ENCODE data around the gene NEK11.

Gene NEK11

DNA sequence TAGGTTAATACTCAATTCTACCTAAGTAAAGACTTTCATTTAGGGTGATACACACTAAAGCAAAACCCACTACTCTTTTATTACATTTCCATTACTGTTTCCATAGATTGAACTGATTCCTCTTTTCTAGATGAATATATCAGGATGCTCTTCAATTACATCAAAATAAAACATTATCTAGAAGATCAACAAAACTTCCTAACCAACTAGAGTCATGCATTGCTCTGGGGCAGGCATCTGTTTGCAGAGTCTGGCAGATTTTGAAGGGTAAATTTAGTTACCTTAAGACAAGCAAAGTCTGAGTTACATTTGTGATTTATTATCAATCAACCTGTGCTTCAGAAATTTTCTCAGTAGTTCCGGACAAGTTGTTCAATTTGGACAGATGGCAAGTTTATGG lies 117.1 kb downstream of the NEK11 start:
- DNase-seq: no peak

GRCh38 chr3:131147534-131147933 lies 120.9 kb downstream of the NEK11 start:
- DNase-seq: no peak

- DNase-seq: no peak
Observed at GRCh38 chr3:131158434-131158833, 131.8 kb downstream of the NEK11 start.

DNA sequence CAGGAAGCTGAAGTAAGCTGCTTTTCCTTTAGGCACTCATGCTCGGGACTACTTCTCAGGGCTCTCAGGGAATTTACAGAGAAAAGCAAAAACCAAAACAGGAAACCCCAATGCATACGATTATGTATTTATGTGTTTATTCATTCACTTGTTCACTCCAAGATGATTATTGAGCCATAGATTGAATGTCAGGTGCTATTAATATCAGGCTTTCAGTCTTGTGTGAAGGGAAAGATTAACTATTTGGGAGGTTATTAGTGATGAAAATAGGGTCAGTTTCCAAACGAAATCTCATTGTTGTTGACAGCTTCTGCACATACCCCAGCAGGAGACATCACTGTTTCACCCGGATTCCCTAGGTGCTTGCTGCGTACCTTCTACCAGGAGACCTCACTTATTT lies 135.8 kb downstream of the NEK11 start:
- no peak for DNase-seq

DNA sequence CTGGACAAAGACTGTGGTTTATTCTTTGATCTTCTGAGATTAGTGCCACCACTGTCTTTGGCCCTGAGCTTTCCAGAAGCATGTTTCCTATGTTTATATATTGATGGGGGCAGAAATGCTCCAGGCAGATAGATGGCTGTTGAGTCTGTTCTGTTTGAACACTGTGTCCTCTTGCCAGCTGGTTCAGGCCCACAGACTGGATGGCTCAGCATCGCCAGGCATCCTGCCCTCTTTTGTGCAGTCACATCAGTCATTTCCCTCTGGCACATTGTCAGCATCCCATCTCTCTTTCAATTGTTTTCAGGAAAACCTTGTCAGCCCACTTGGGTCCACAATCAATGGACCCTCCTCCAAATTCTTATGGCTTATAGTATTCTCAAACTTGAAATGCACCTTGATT lies 141.2 kb downstream of the NEK11 start:
- no peak for DNase-seq

- DNase-seq: no peak
Observed at GRCh38 chr3:131169331-131169730, 142.7 kb downstream of the NEK11 start.

- no peak for DNase-seq
Observed at GRCh38 chr3:131172502-131173200, 146.0 kb downstream of the NEK11 start.

- no peak for DNase-seq
Observed at GRCh38 chr3:131174752-131175151, 148.1 kb downstream of the NEK11 start.

DNA sequence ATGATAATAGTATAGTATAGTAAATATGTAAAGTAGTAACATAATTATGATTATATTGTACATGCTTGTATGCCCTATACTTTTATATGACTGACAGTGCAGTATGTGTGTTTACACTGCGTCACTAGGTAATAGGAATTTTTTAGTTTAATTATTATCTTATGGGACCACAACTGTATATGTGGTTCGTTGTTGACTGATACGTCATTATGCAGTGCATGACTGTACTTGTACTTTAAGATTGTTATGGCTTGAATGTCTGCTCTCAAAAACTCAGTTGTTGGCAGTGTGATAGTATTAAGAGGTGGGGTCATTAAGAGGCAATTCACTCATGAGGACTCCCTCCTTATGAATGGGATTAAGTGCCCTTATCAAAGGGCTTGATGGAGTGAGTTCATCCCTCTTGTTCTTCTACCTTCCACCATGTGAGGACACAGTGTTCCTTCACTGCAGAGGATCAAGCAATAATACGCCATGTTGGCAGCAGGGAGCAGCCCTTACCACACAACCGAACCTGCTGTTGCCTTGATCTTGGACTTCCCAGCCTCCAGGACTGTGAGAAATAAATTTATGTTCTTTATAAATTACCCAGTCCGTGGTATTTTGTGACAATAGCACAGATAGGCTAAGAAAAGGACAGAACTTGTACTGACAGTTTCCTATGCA lies 152.2 kb downstream of the NEK11 start:
- DNase-seq: no peak

DNA sequence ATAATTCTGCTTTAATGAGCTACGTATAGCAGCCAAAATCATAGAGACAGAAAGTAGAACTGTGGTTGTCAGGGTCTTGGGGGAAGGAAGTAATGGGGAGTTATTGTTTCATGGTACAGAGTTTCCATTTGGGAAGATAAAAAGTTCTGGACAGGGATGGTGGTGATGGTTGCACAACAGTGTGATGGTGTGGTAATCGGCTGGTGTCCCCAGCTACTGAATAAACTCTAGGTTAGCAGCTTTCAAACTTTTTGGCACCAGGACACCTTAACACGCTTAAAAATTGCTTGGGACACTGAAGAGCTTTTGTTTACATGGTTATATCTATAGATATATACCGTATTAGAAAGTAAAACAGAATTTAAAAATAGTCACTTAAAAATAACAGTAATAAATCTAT lies 166.0 kb downstream of the NEK11 start:
- no peak for DNase-seq

DNA sequence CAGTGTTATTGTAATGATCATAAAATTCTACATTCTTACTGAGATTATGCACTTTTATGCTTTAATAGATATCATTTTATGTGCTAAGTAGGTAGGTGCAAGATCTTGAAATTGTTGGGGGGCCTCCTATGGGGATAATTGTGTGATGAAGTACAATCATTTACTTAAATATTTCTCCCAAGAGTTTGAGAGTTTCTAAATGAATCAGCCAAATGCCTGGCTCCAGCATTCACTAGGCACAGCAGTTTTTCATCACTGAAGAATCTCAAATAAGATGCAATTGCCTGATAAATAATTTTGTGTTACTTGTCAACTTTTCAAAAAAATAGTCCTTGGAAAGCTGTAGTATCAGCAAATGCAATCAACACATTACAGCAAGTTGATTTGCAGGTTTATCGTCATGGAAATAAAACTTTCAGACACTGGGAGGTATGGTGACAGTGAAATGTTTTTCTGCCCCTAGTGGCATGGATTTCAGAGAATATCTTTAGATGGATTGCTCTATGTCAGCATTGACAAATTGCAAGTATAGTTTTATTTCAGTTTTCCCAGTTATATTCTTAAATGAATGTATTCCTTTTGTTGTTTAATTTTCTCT lies 167.1 kb downstream of the NEK11 start:
- DNase-seq: no peak

- no peak for DNase-seq
Observed at GRCh38 chr3:131194816-131195215, 168.1 kb downstream of the NEK11 start.

DNA sequence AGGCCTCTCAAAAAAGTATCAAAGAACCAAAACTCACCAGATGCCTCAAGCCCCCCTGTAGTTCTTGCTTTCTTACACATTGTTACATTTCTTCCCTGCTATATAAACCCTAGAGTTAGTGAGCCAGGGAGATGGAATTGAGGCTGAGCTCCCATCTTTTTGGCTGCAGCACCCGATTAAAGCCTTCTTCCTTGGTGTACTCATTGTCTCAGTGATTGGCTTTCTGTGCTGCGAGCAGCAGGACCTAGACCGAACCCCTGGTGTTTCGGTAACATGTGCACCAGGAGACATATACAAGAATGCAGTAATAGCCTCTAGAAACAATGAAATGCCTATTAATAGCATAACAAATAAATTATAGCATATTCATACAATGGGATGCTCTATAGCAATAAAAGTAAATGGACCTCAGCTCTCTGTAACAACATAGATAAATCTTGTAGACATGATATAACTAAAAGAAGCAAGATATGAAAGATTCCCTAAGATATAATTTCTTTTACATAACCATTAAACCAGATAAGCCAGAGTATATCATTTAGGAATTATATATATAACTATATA lies 174.0 kb downstream of the NEK11 start:
- DNase-seq: no peak

DNA sequence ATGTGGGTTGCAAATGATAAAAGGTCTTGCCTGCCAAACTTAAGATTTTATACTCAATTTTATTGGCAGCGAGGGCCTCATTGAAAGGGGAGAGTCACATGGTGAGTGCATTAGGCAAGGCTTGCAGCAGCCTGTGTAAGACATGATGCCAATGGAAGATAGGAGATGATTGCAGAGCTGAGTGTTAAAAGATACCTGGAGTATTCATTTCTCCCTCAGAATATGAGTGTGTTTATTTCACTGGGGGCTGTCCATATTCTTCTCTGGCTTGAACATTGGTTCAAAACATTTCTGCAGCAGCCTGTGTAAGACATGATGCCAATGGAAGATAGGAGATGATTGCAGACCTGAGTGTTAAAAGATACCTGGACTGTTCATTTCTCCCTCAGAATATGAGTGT lies 189.7 kb downstream of the NEK11 start:
- no peak for DNase-seq

GRCh38 chr3:131216801-131217200 lies 190.1 kb downstream of the NEK11 start:
- no peak for DNase-seq

- DNase-seq: no peak
Observed at GRCh38 chr3:131217296-131217741, 190.6 kb downstream of the NEK11 start.

DNA sequence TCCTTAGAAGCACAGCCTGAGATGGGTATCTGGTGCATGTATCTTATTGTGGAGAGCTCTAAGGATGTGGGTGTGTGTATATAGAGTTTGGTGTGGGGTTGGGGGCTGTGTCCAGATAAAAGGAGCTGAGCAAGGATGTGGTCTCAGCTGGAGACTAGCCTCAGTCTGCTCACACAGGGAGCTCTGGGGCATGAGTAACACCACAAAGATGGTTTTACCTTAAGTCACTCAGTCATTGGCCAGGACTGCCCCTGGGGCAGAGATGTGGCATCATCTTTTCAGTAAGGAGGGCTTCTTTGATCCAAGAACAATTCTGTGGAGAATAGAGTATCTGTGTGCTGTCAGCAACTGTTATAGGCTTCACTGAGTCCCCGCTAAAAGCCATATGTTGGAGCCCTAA lies 191.5 kb downstream of the NEK11 start:
- DNase-seq: no peak

- no peak for DNase-seq
Observed at GRCh38 chr3:131221731-131222130, 195.1 kb downstream of the NEK11 start.

DNA sequence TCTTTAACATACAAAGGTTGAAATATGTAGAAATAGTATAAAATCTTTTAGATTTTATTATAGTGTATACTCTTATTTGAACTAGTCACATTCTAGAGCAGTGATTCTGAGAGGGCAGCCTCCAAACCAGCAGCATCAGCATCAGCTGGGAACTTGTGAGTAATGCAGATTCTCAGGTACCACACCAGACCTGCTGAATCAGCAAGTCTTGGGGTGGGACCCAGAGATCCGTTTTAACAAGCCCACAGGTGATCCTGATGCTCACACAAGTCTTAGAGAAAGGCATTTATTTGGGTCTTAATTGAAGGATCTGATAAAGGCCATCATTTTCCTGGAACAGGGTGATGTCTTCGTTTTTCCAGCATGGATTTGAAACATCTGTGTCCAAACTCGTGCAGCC lies 195.9 kb downstream of the NEK11 start:
- no peak for DNase-seq

- no peak for DNase-seq
Observed at GRCh38 chr3:131223373-131224289, 197.0 kb downstream of the NEK11 start.

DNA sequence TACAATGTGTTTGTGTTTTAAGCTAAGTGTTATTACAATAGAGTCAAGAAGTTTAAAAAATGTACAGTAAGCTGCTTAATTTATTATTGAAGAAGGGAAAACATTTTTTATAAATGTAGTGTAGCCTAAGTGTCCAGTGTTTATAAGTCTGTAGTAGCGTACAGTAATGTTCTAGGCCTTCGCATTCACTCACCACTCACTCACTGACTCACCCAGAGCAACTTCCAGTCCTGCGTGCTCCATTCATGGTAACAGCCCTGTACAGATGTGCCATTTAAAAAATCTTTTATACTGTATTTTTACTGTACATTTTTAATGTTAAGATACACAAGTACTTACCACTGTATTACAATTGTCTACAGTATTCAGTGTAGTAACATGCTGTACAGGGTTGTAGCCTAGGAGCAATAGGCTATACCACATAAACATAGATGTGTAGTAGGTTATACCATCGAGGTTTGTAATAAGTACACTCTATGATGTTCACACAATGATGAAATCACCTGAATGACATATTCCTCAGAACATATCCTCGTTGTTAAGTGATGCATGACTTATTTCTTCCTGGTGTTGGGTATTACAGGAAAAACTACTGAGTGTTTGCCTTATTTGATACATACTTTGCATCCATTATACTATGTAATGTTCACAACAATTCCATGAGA lies 198.3 kb downstream of the NEK11 start:
- no peak for DNase-seq

- no peak for DNase-seq
Observed at GRCh38 chr3:131228522-131228921, 201.8 kb downstream of the NEK11 start.

Data from NCI-H1436 (cell line).